HG02884 (cell line): ENCODE measurements around the gene ALDH8A1.

Experiments used
- ATAC-seq: cut with Tn5 transposase; IDR thresholded peaks from one replicate; pipeline ENCODE4 v1.9.1; 2021; ENCODE audit warnings: mild to moderate bottlenecking, moderate library complexity; ENCODE audit not compliant: unreplicated experiment

The ALDH8A1 gene

DNA sequence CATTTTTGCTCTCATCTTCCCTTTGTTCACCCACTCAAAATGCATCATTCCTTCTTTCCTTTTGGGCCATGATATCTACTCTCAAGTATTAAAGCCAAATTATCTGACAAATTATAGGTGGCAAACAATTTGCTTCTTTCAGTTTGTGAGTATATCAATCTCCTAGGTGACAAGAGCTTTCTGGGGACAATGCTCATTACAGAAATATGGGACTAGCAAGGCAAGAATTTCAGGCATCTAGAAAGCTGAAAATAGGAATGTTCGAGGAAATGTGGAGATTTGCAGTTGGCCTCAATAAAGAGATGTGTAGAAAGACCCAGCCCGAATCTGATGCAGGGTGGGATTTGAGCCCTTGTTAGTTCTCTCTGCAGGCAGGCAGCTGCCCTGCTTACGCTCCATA, 71.8 kb downstream of the ALDH8A1 start:
- no peak for ATAC-seq

DNA sequence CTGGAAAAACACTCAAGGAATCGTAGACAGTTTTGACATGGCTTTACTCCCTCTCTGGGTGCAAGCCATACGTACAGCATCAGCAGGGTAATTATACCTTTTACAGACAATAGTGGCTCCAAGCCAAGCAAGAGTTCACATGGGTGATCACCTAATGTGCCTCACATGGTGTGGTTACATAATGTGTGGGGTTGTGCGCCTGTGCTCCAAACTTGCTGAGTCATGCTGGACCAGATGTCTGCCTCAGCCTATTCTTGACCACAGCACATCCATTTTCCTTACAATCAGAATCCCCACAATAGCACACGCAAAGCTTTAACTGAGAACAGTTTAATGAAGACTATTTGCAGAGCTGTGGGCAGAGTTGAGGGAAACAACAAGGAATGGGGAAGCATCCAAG, 74.5 kb downstream of the ALDH8A1 start:
- ATAC-seq = no peak

DNA sequence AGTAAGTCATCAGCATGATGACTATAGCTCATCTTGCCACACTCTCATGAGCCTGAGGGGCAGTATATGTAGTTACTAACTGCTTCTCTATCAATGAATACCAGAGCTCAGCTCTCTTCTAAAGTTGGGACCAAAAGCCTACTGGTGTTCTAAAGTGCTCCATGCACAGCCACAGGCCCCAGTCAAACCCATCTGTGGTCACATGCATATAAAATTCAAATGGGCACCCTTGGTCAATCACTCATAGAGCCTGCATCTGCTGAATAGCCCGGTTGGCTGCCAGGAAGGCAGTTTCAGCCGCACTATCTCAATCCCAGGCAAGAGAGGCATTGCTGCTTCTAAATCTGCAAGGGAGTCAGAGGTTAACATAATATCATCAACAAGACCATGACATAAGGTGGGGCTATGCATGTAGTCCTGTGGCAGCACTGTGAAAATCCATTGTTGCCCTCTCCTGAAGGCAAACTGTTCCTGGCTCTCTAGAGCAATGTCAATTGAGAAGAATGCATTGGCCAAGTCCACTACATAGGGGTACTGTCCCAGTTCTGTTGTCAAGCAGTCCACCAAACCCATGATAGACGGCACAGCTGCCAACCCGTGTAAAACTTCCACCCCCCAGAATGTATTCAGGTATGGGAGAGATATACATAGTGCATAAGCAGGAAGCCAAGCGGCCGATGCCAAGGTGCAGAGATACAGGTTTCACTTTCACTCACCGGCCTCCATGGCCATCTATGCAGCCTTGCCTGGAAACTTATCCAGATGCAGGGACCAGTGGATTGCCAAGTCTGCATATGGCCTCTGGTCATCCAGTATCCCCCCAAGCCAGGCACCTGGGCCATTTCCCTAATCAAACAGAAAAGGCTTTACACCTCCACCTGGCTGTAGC, 76.2 kb downstream of the ALDH8A1 start:
- ATAC-seq = peak; percentile 35

DNA sequence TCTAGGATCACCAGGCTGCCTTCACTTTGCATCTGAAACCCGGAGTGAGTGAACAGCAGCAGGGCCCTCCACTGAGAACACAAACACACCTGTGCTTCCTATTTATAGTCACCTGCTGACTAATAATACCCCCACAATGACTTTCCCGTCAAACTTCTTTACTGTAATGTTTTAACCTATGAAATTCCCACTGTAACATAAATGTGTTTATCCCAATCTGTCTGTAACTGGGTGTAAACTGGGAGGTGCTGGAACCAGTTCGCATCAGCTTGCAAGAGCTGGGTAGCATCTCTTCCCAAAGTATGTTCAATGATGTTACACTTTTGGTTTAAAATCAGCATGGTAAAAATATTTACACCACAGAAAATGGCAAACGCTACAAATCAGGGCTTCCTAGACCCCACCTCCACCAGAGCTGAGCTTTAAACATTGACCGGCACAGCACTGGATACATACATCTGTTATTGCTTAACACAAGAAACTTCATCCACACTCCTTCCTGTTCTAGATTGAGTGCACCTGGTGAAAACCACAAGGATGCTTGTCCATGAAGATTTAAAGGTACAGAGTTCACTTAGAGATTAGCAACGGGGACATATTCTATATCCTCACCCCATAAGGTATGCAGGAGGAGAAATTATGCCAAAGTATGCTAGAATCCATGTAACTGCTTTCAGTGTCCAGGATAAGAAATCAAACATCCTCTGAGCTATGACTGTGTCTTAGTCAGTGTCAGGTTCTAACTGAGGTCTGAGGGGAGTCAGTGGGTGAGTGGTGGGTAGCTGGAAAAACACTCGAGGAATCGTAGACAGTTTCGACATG, 79.0 kb downstream of the ALDH8A1 start:
- ATAC-seq = peak; percentile 71

DNA sequence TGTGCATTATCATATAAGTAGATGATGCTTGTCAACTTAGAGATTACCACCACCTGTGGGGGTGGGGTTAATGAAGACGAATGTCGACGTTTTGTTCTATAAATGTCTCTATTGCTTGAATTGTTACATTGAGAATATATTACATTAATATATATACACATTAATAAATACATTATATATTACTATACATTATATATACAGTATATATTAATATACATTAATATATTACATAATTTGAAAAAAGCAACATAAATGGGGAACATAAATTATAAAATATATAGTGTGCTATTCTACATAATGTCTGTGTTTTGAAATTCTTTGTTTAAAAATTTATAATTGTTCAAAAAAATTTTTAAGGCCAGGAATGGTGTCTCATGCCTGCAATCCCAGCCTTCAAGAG, 81.1 kb downstream of the ALDH8A1 start:
- no peak for ATAC-seq
